ENCODE data around the gene NEK1.

DNA sequence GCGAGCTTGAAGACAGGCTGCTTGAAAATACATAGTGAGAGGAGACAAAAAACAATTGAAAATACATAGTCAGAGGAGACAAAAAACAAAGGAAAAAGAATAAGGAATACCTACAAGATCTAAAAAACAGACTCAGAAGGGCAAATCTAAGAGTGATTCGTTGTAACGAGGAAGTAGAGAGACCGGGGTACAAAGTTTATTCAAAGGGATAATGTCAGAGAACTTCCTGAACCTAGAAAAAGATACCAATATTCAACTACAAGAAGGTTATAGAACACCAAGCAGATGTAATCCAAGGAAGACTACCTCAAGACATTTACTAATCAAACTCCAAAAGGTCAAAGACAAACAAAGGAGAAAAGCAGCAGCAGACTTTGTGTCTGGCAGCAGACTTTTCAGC lies 165.6 kb downstream of the NEK1 start:
- TF ChIP-seq, protein P1, sequence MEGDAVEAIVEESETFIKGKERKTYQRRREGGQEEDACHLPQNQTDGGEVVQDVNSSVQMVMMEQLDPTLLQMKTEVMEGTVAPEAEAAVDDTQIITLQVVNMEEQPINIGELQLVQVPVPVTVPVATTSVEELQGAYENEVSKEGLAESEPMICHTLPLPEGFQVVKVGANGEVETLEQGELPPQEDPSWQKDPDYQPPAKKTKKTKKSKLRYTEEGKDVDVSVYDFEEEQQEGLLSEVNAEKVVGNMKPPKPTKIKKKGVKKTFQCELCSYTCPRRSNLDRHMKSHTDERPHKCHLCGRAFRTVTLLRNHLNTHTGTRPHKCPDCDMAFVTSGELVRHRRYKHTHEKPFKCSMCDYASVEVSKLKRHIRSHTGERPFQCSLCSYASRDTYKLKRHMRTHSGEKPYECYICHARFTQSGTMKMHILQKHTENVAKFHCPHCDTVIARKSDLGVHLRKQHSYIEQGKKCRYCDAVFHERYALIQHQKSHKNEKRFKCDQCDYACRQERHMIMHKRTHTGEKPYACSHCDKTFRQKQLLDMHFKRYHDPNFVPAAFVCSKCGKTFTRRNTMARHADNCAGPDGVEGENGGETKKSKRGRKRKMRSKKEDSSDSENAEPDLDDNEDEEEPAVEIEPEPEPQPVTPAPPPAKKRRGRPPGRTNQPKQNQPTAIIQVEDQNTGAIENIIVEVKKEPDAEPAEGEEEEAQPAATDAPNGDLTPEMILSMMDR (IDR thresholded peaks at IDR 0.05): no peak
- no peak for TF ChIP-seq ZFX (IDR thresholded peaks at IDR 0.05; ENCODE audit: borderline replicate concordance)
